ENCODE measurements around the gene SPRR1B. TPM values are rescaled to one million over a fixed set of nuclear protein-coding genes. Genes with fewer than 3 reads are reported as not detected.
"Not testable (repeated sequence)": the region's sequence is repeated elsewhere in the genome, so short reads cannot be mapped to it uniquely, and the experiment has no call there.

The SPRR1B gene
- total and polyA plus RNA-seq, 2 of the 13 experiments (the other 11 are each of a cell fraction or from before 2014, with no cell fraction given) = not detected

DNA sequence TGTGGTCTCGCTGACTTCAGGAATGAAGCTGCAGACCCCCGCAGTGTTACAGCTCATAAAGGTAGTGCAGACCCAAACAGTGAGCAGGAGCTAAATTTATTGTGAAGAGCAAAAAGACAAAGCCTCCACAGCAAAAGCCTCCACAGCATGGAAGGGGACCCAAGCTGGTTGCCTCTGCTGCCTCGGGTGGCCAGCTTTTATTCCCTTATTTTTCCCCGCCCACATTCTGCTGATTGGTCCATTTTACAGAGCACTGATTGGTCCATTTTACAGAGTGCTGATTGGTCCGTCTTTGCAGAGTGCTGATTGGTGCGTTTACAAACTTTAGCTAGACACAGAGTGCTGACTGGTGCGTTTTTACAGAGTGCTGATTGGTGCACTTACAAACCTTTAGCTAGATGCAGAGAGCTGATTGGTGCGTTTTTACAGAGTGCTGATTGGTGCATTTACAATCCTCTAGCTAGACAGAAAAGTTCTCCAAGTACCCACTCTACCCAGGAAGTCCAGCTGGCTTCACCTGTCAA lies 19.7 kb upstream of the SPRR1B start:
- H3K9ac ChIP-seq (ENCODE audit: insufficient read depth, low read depth, low read length); H3K79me2 ChIP-seq (ENCODE audit: insufficient read depth, low read length); H3K4me3 ChIP-seq (replicated peaks in 1 of 3; ENCODE audit: insufficient read depth in 1 of 3, low read depth in 2 of 3, low read length in 3 of 3); DNase-seq (ENCODE audit: low spot score); H2AFZ ChIP-seq (ENCODE audit: low read length); POLR2A ChIA-PET; ATAC-seq; BruUV-seq (replicated peaks); H3K9me3 ChIP-seq (ENCODE audit: low read length); H3K27me3 ChIP-seq (ENCODE audit: control insufficient read depth in 1 of 2, insufficient read depth in 2 of 2, low read length in 2 of 2); H3K36me3 ChIP-seq (replicated peaks in 1 of 2; ENCODE audit: control insufficient read depth in 1 of 2, insufficient read depth in 2 of 2, low read length in 2 of 2); H3K4me2 ChIP-seq (ENCODE audit: low read depth, low read length); H4K20me1 ChIP-seq (ENCODE audit: insufficient read depth, low read length); in situ Hi-C loops (cut with HindIII; ENCODE audit: extremely low pct_ligation_motif_present, low pct_unique_long_range_greater_than_20kb); intact Hi-C loops (cut with micrococcal nuclease; ENCODE audit: unreplicated experiment); H3K4me1 ChIP-seq (ENCODE audit: insufficient read depth, low read length); H3K27ac ChIP-seq (ENCODE audit: extremely low read length, insufficient read depth, low read length); CTCF ChIA-PET (ENCODE audit: low intra/inter-chr PET ratio, low total read pairs); FAIRE-seq: not testable (repeated sequence)
- WGBS (ENCODE audit: low lambda C conversion rate) = 15% methylated on average over 8 of the region's 8 CpGs
- peak in 1 of 2 experiments; percentile 60; a peak in 3 of 4 replicates for TF ChIP-seq MAFK (conservative IDR thresholded peaks at IDR 0.05 in 1 of 2, IDR thresholded peaks at IDR 0.05 in 1 of 2; ENCODE audit: low read length in 2 of 2)
- peak; percentile 43; the same call in 1 of the 2 replicates for TF ChIP-seq MAFF (IDR thresholded peaks at IDR 0.05; ENCODE audit: low read depth, low read length)

DNA sequence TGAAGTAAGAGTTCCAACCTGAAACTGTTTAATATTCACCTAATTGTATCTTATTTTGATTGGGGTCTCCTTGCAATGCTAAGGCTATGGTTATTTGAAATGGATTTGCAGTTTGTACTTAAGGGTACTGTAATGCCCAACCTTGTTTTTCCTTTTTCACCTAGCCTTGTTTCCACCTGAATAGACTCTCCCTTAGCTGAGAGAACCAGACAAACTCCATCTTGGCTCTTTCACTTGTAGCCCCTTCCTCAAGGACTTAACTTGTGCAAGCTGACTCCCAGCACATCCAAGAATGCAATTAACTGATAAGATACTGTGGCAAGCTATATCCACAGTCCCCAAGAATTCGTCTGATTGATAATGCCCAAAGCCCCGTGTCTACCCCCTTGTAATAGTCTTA lies 9.2 kb upstream of the SPRR1B start:
- BruUV-seq (replicated peaks); DNase-seq (ENCODE audit: low spot score); H3K27me3 ChIP-seq (ENCODE audit: control insufficient read depth in 1 of 2, insufficient read depth in 2 of 2, low read length in 2 of 2); H2AFZ ChIP-seq (ENCODE audit: low read length); CTCF ChIA-PET (ENCODE audit: low intra/inter-chr PET ratio, low total read pairs); H3K9ac ChIP-seq (ENCODE audit: insufficient read depth, low read depth, low read length); H3K27ac ChIP-seq (ENCODE audit: extremely low read length, insufficient read depth, low read length); H3K79me2 ChIP-seq (ENCODE audit: insufficient read depth, low read length); H3K9me3 ChIP-seq (ENCODE audit: low read length); POLR2A ChIA-PET; FAIRE-seq; intact Hi-C loops (cut with micrococcal nuclease; ENCODE audit: unreplicated experiment); ATAC-seq; H4K20me1 ChIP-seq (ENCODE audit: insufficient read depth, low read length); H3K4me2 ChIP-seq (ENCODE audit: low read depth, low read length); H3K36me3 ChIP-seq (replicated peaks in 1 of 2; ENCODE audit: control insufficient read depth in 1 of 2, insufficient read depth in 2 of 2, low read length in 2 of 2); in situ Hi-C loops (cut with HindIII; ENCODE audit: extremely low pct_ligation_motif_present, low pct_unique_long_range_greater_than_20kb); H3K4me1 ChIP-seq (ENCODE audit: insufficient read depth, low read length); H3K4me3 ChIP-seq (replicated peaks in 1 of 3; ENCODE audit: insufficient read depth in 1 of 3, low read depth in 2 of 3, low read length in 3 of 3): not testable (repeated sequence)
- WGBS (ENCODE audit: low lambda C conversion rate) = 6% methylated on average over 2 of the region's 2 CpGs

DNA sequence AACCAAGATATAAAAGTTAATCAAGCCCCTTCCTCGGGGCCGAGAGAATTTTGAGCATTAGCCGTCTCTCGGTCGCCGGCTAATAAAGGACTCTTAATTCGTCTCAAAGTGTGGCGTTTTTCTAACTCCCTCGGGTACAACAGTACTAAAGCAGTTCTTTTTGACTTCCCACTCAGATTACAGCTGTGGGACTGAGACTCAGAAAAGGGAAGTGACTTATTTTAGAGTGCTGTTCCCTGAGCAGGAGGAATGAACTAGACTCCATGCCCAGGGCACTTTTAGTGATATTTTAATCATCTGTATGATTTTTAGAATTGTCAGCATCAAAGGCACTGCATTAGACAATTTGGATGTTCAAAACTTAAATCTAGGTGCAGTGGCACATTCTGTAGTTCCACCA lies 8.7 kb upstream of the SPRR1B start:
- H3K27ac ChIP-seq (ENCODE audit: extremely low read length, insufficient read depth, low read length); BruUV-seq (replicated peaks); in situ Hi-C loops (cut with HindIII; ENCODE audit: extremely low pct_ligation_motif_present, low pct_unique_long_range_greater_than_20kb); H3K4me3 ChIP-seq (replicated peaks in 1 of 3; ENCODE audit: insufficient read depth in 1 of 3, low read depth in 2 of 3, low read length in 3 of 3); DNase-seq (ENCODE audit: low spot score); ATAC-seq; H3K9me3 ChIP-seq (ENCODE audit: low read length); H2AFZ ChIP-seq (ENCODE audit: low read length); H3K4me2 ChIP-seq (ENCODE audit: low read depth, low read length); CTCF ChIA-PET (ENCODE audit: low intra/inter-chr PET ratio, low total read pairs); H3K79me2 ChIP-seq (ENCODE audit: insufficient read depth, low read length); H3K9ac ChIP-seq (ENCODE audit: insufficient read depth, low read depth, low read length); H3K4me1 ChIP-seq (ENCODE audit: insufficient read depth, low read length); POLR2A ChIA-PET; FAIRE-seq; H3K36me3 ChIP-seq (replicated peaks in 1 of 2; ENCODE audit: control insufficient read depth in 1 of 2, insufficient read depth in 2 of 2, low read length in 2 of 2); H3K27me3 ChIP-seq (ENCODE audit: control insufficient read depth in 1 of 2, insufficient read depth in 2 of 2, low read length in 2 of 2); H4K20me1 ChIP-seq (ENCODE audit: insufficient read depth, low read length); intact Hi-C loops (cut with micrococcal nuclease; ENCODE audit: unreplicated experiment): not testable (repeated sequence)
- 39% methylated on average over 9 of the region's 9 CpGs for WGBS (ENCODE audit: low lambda C conversion rate)
